ENCODE data around the gene CASP3.
"Not testable (repeated sequence)": the region's sequence is repeated elsewhere in the genome, so short reads cannot be mapped to it uniquely, and the experiment has no call there.

The CASP3 gene

DNA sequence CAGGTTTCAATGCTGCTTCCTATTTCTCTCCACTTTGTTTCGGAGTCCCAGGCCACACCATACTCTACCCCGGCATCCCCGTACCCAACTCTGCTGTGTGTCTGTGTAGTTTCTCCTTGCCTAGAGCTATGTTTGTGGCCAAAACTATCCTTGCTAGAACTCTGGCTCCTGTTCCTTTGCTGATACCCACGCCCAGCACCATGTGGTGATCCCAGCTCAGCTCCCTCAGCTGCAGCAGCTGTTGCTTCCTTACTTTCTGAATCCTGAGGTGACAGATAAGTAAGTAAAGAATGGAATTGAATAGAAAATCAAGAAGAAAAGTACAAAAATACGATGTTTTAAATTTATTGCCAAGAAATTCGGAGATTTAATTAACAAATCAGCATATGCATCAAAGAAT is 55.8 kb downstream of the CASP3 start:
- DNase-seq: no peak

DNA sequence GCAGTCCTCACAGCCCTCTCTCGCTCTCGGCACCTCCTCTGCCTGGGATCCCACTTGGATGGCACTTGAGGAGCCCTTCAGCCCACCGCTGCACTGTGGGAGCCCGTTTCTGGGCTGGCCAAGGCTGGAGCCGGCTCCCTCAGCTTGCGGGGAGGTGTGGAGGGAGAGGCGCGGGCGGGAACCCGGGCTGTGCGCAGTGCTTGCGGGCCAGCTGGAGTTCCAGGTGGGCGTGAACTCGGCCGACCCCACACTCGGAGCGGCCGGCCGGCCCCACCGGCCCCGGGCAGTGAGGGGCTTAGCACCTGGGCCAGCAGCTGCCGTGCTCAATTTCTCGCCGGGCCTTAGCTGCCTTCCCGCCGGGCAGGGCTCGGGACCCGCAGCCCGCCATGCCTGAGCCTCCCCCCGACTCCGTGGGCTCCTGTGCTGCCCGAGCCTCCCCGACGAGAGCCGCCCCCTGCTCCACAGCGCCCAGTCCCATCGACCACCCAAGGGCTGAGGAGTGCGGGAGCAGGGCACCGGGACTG is 57.4 kb downstream of the CASP3 start:
- not testable (repeated sequence) for DNase-seq

DNA sequence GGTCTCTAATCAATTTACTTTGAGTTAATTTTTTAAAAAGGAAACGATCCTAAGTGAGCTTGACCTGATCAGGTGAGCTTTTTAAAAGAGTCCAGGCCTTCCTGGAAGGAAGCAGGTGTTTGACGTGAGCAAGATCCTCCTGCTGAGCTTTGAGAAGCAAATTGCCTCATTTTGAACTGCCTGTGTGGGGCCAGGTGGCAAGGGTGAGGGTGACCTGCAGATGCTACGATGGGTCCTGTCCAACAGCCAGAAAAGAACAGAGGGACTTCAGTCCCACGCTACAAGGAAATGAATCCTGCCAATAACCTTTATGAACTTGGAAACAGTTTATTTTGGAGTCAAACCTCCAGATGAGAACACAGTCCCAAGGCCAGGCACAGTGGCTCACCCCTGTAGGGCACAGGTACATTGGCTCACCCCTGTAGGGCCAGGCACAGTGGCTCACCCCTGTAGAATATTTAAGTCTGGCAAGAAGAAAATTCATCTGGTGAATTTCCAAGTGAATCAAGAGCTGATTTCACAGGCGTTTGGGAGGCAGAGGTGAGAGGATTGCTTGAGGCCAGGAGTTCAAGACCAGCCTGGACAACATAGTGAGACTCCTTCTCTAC is 58.1 kb downstream of the CASP3 start:
- DNase-seq: no peak

DNA sequence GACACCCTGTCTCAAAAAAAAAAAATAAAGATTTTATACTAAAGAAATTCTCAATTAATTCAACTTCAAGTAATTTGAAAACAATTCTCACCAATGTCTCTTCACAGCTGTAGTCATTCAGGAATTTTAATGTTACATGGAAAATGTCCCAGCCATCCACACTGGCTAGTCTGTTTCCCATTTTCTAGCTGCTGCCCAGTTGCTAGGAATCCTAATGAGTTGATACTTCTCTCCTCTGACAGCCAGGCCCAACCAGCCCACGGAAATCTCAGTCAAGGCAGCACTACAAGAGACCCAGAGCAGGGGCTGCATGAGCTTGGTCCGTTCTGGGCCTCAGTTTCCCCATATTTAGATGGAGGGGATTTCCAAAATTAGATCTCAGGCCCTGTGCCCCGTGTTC is 59.1 kb downstream of the CASP3 start:
- DNase-seq: no peak

DNA sequence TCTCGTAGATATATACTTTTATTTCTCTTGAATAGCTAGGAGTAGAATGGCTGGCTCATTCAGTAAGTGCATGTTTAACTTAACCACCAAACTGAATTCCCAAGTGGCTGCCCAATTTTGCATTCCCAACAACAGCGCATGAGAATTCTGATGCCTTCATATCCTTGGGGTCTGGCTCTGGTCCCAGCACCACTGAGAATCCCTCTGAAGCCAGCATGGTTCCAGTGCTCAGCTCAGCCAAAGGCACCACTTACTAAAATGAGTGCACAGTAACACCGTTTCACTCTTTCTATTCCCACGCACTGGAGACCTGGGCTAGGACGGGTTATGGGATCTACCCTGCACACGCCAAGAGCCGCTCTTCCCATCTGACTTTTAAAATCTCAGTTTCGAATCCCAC is 60.4 kb downstream of the CASP3 start:
- no peak for DNase-seq

DNA sequence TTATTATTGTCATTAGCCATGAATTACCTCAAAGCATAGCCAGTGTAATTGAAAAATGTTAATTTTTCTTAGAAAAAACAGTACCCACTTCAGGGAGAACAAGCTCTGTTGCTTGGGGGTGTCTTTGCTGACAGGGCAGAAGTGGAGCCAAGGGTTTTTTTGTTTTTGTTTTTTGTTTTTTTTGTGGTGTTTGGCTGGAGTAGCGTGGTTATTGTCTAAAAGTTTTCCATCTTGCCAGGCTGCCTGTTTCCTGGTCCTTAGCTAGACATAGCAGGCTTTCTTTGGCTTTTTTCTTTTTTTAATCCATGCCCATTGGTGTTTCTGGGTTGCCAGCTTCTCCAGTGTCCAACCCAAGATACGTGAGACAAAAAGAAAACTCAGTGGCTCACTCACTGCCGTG is 61.5 kb downstream of the CASP3 start:
- DNase-seq: no peak

DNA sequence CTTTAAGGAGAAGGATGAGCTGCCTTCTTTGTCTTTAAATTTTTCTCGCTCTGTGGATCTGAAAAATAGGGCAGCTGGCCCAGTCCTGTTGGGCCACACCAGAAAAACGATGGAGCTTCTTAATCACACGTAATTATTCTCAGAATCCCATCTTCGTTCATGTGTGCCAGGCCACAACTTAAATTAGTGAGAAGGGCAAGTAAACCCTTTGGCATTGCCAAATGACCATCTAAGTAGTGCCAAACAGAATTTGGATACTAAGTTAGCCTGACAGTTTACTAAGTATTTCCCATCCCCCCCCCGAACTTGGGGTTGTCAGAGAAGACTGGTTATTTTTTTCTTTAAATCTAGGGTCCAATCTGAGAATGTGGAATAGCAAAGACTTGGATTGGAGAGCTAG is 62.0 kb downstream of the CASP3 start:
- no peak for DNase-seq

DNA sequence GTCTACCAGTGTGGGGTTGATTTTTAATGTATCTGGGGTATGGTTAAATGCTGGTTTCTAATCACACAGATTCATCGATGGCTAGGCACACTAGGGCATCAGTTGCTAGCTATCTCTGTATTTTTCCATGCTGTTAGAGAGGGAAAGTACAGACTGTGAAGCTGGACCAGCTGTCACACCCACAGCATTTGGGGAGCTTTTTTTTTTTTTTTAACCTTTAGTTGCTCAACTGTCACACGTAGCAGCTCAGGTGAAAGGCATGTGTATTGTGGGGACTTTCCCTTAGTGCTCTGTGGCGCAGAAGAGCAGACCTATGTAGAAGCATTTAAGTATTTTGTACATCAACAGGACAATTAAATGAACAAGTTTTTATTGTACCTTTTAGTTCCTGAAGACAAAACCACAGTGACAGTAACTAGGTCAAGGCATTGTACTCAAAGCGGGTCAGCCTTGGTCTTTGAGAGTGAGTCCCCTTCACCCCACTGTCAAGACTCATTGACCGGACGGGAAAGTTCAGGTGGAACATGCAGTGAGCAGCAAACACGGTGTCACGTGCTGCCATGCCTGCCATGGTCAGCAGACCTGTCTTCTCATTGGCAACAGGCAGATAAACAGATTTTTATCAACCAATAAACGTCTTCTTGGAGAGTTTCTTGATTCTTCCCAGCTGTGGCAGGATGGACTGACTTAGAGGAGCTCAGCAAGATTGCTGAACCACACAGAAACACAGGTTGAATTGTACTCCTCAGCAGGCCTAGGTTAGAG is 65.3 kb downstream of the CASP3 start:
- no peak for DNase-seq
